Activated B cell treated with CpG ODN at 0.5 μM for 24 hours (primary cell): Measurements from ENCODE around the gene TPT1. TPM values are rescaled to one million over a fixed set of nuclear protein-coding genes. Genes with fewer than 3 reads are reported as not detected.
"Not testable (repeated sequence)": the region's sequence is repeated elsewhere in the genome, so short reads cannot be mapped to it uniquely, and the experiment has no call there.

Source experiments
- ATAC-seq: fragments of 200-7000 bp; cut with Tn5 transposase; one replicate; pipeline ENCODE4 v1.10.0; 2021; ENCODE audit warnings: low read depth, mild to moderate bottlenecking, moderate library complexity
- CTCF ChIA-PET: fragments of 350-600 bp; sonication (Branson Sonifier 250); formaldehyde crosslinking; loops from one replicate; lab custom pipeline; 2021; ENCODE audit warnings: antibody characterized with exemption; lab: Charles Lee
- POLR2A ChIA-PET: fragments of 350-600 bp; sonication (Branson Sonifier 250); formaldehyde crosslinking; loops from one replicate; lab custom pipeline; 2021; ENCODE audit warnings: antibody characterized with exemption; lab: Charles Lee
- DNase-seq: peaks from one replicate; pipeline ENCODE4 v3.0.0; 2022
- H3K27ac Mint-ChIP-seq: one replicate; pipeline ENCODE4 v1.8.0; 2020; ENCODE audit warnings: mixed read lengths
- H3K27me3 Mint-ChIP-seq: one replicate; pipeline ENCODE4 v1.8.0; 2021; ENCODE audit warnings: mixed read lengths
- H3K36me3 Mint-ChIP-seq: one replicate; pipeline ENCODE4 v1.8.0; 2021; ENCODE audit warnings: low read depth, mixed read lengths
- H3K4me1 Mint-ChIP-seq: one replicate; pipeline ENCODE4 v1.8.0; 2021; ENCODE audit warnings: mixed read lengths
- H3K4me3 Mint-ChIP-seq: one replicate; pipeline ENCODE4 v1.8.0; 2020; ENCODE audit warnings: mild to moderate bottlenecking, mixed read lengths
- H3K9me3 Mint-ChIP-seq: one replicate; pipeline ENCODE4 v1.8.0; 2020; ENCODE audit warnings: mixed read lengths
- intact Hi-C: fragments of 100-400 bp; cut with micrococcal nuclease; formaldehyde crosslinking; loops from one replicate; pipeline ENCODE4 v1.15.1; 2024
- total RNA-seq: library from RNA; stranded (reverse); gene quantifications from 2 replicates; pipeline ENCODE4 v1.2.3, GENCODE V29; 2022
- TF ChIP-seq, protein P1 (sequence below): fragments of 200-600 bp; IDR thresholded peaks from one replicate; pipeline ENCODE4 v1.8.0; 2022; ENCODE audit warnings: antibody characterized with exemption, mild to moderate bottlenecking

TPT1 gene
- total RNA-seq, 1 donor from 2014 or later, result 3,880 TPM

DNA sequence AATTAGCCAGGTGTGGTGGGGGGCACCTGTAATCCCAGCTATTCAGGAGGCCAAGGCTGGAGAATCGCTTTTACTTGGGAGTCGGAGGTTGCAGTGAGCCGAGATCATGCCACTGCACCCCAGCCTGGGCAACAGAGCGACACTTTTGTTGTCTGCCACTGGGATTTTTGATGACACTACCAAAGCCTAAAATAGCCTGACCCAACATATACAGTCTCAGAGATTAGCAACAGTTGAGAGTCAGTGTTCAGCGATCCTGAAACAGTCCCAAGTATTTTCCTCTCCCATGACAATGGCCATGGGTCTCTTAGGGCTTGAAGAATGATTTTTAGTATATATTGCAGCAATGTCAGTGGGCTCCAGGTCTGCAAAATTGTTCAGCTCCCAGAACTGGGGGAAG, 44.3 kb upstream of the TPT1 start:
- CTCF ChIA-PET, result interaction anchor here (1.8 kb wide), 1 partner anchor 8 kb away, joined by 8 read pairs; no protein-coding TSS in a partner anchor
- no peak for ATAC-seq
- H3K27me3 Mint-ChIP-seq, result no peaks in the 10 kb centered on the region

DNA sequence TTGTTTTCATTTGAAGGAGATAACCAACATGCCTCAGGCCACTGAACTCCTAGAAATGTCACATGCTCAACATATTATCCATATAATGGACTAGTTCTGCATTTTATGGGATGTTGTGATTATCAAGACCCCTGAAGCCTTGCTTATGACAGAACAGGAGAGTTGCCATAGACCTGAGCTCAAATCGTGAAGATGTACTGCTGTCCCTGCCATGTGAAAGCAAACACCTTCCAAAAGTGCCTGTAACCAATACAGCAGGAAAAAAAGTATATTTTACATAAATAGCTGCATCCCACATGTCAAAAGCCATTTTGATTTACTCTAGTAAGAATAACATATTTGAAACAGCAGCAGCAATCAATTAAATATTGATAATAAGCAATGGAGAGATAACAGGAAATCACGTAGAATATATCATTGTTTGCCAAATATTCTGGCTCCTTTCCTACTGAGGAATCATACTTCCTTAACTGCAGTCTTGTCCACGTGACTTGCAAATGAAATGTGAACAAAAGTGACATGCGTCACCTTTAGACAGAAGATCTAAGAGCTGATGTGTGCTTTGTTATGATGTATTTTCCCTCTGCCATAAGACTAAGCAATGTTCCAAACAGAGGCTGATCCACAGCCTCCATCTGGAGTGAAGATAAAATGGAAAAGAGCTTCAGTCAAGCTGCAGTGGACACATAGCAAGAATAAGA, 43.6 kb upstream of the TPT1 start:
- Mint-ChIP-seq H3K4me3 (no peak overlapping the region), H3K27me3 (no peaks in the 10 kb centered on the region), H3K36me3 (peaks cover 23% of the 10 kb centered on the region), H3K27ac (no peak overlapping the region), H3K9me3 (no peaks in the 10 kb centered on the region), H3K4me1 (no peaks in the 10 kb centered on the region)
- DNase-seq, result no peak
- ChIA-PET CTCF (interaction anchor here (1.8 kb wide), 1 partner anchor 9 kb away, joined by 8 read pairs; no protein-coding TSS in a partner anchor), POLR2A (no interaction called here)
- intact Hi-C loops, result no loop called here
- TF ChIP-seq, protein P1, sequence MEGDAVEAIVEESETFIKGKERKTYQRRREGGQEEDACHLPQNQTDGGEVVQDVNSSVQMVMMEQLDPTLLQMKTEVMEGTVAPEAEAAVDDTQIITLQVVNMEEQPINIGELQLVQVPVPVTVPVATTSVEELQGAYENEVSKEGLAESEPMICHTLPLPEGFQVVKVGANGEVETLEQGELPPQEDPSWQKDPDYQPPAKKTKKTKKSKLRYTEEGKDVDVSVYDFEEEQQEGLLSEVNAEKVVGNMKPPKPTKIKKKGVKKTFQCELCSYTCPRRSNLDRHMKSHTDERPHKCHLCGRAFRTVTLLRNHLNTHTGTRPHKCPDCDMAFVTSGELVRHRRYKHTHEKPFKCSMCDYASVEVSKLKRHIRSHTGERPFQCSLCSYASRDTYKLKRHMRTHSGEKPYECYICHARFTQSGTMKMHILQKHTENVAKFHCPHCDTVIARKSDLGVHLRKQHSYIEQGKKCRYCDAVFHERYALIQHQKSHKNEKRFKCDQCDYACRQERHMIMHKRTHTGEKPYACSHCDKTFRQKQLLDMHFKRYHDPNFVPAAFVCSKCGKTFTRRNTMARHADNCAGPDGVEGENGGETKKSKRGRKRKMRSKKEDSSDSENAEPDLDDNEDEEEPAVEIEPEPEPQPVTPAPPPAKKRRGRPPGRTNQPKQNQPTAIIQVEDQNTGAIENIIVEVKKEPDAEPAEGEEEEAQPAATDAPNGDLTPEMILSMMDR, result no peak
- no peak for ATAC-seq

More for the DNA sequence above, 44.3 kb upstream of the TPT1 start:
- POLR2A ChIA-PET, result no interaction called here
- no peak overlapping the region for H3K27ac Mint-ChIP-seq
- no peaks in the 10 kb centered on the region for H3K4me1 Mint-ChIP-seq
- TF ChIP-seq, protein P1, result no peak
- no peaks in the 10 kb centered on the region for H3K9me3 Mint-ChIP-seq
- H3K4me3 Mint-ChIP-seq, result no peak overlapping the region
- no peak for DNase-seq
- intact Hi-C loops, result no loop called here
- peaks cover 24% of the 10 kb centered on the region for H3K36me3 Mint-ChIP-seq

DNA sequence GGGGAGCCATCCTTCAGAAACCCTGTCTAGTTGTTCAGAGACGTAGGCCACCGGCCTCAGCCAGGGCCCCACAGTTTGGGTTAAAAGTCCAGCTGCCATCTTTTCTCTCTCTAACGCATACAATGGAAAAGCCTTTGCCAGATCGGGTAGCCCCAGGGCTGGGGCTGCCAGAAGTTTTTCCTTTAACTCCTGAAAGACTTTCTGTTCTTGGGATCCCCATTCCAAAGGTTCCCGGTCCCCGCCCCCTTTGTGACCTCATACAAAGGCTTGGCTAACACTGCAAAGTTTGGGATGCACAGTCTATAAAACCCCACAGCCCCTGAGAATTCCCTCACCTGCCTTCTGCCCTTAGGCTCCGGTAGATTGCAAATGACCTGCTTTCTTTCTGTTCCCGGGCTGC, 41.8 kb upstream of the TPT1 start:
- H3K9me3 Mint-ChIP-seq, H3K4me3 Mint-ChIP-seq, intact Hi-C loops, H3K27ac Mint-ChIP-seq, POLR2A ChIA-PET, H3K27me3 Mint-ChIP-seq, DNase-seq, CTCF ChIA-PET, ATAC-seq, H3K4me1 Mint-ChIP-seq: not testable (repeated sequence)
- H3K36me3 Mint-ChIP-seq, result peaks cover 22% of the 10 kb centered on the region

DNA sequence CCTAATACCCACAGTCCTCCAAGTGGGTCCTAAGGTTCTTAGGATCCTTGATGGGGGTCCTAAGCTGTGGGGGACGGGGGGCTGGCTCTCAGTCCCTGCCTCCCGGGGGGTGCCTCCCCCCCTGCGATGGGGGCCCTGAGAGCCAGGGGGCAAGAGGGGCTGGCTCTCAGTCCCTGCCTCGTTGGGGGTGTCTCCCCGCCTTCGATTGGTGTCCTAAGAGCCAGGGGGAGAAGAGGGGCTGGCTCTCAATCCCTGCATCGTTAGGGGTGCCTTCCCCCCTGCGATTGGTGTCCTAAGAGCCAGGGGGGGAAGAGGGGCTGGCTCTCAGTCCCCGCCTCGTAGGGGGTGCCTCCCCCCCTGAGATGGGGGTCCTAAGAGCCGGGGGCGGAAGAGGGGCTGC, 40.2 kb upstream of the TPT1 start:
- no peaks in the 10 kb centered on the region for H3K27me3 Mint-ChIP-seq

DNA sequence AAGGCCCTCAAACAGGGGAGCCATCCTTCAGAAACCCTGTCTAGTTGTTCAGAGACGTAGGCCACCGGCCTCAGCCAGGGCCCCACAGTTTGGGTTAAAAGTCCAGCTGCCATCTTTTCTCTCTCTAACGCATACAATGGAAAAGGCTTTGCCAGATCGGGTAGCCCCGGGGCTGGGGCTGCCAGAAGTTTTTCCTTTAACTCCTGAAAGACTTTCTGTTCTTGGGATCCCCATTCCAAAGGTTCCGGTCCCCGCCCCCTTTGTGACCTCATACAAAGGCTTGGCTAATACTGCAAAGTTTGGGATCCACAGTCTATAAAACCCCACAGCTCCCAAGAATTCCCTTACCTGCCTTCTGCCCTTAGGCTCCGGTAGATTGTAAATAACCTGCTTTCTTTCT, 39.7 kb upstream of the TPT1 start:
- POLR2A ChIA-PET, H3K9me3 Mint-ChIP-seq, H3K4me3 Mint-ChIP-seq, CTCF ChIA-PET, DNase-seq, H3K4me1 Mint-ChIP-seq, H3K27ac Mint-ChIP-seq, intact Hi-C loops, H3K27me3 Mint-ChIP-seq, ATAC-seq: not testable (repeated sequence)
- H3K36me3 Mint-ChIP-seq, result peaks cover 14% of the 10 kb centered on the region

More for the DNA sequence above, 40.2 kb upstream of the TPT1 start:
- Mint-ChIP-seq H3K9me3 (no peaks in the 10 kb centered on the region), H3K27ac (no peak overlapping the region), H3K4me3 (no peak overlapping the region), H3K36me3 (peaks cover 14% of the 10 kb centered on the region), H3K4me1 (no peaks in the 10 kb centered on the region)
- no peak for ATAC-seq
- intact Hi-C loops, result no loop called here
- no peak for DNase-seq
- TF ChIP-seq, protein P1, result no peak
- CTCF ChIA-PET, result no interaction called here
- POLR2A ChIA-PET, result no interaction called here

DNA sequence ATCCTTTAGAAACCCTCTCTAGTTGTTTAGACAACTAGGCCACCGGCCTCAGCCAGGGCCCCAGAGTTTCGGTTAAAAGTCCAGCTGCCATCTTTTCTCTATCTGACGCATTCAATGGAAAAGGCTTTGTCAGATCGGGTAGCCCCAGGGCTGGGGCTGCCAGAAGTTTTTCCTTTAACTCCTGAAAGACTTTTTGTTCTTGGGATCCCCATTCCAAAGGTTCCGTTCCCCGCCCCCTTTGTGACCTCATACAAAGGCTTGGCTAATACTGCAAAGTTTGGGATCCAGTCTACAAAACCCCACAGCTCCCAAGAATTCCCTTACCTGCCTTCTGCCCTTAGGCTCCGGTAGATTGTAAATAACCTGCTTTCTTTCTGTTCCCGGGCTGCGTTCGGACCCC, 38.5 kb upstream of the TPT1 start:
- POLR2A ChIA-PET, H3K4me3 Mint-ChIP-seq, H3K9me3 Mint-ChIP-seq, H3K27ac Mint-ChIP-seq, CTCF ChIA-PET, H3K27me3 Mint-ChIP-seq, ATAC-seq, DNase-seq, H3K4me1 Mint-ChIP-seq, intact Hi-C loops, H3K36me3 Mint-ChIP-seq: not testable (repeated sequence)

DNA sequence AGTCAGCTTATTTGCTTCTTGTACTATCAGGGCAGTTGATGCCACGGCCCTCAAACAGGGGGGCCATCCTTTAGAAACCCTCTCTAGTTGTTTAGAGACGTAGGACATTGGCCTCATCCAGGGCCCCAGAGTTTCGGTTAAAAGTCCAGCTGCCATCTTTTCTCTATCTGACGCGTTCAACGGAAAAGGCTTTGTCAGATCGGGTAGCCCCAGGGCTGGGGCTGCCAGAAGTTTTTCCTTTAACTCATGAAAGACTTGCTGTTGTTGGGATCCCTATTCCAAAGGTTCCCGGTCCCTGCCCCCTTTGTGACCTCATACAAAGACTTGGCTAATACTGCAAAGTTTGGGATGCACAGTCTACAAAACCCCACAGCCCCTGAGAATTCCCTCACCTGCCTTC, 37.8 kb upstream of the TPT1 start:
- H3K4me1 Mint-ChIP-seq, DNase-seq, H3K4me3 Mint-ChIP-seq, H3K9me3 Mint-ChIP-seq, H3K27me3 Mint-ChIP-seq, CTCF ChIA-PET, ATAC-seq, H3K36me3 Mint-ChIP-seq, POLR2A ChIA-PET, H3K27ac Mint-ChIP-seq, intact Hi-C loops: not testable (repeated sequence)

DNA sequence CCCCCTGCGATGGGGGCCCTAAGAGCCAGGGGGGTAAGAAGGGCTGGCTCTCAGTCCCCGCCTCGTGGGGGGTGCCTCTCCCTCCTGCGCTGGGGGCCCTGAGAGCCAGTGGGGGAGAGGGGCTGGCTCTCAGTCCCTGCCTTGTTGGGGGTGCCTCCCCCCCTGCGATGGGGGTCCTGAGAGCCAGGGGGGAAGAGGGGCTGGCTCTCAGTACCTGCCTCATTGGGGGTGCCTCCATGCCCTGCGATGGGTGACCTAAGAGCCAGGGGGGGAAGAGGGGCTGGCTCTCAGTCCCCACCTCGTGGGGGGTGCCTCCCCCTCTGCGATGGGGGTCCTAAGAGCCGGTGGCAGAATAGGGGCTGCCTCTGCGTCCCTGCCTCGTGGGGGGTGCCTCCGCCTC, 36.3 kb upstream of the TPT1 start:
- CTCF ChIA-PET, H3K27ac Mint-ChIP-seq, ATAC-seq, DNase-seq, H3K4me1 Mint-ChIP-seq, H3K36me3 Mint-ChIP-seq, H3K9me3 Mint-ChIP-seq, H3K27me3 Mint-ChIP-seq, H3K4me3 Mint-ChIP-seq, intact Hi-C loops: not testable (repeated sequence)
- POLR2A ChIA-PET, result interaction anchor here (0.6 kb wide), 1 partner anchor 35 kb away, joined by 4 read pairs; no protein-coding TSS in a partner anchor

DNA sequence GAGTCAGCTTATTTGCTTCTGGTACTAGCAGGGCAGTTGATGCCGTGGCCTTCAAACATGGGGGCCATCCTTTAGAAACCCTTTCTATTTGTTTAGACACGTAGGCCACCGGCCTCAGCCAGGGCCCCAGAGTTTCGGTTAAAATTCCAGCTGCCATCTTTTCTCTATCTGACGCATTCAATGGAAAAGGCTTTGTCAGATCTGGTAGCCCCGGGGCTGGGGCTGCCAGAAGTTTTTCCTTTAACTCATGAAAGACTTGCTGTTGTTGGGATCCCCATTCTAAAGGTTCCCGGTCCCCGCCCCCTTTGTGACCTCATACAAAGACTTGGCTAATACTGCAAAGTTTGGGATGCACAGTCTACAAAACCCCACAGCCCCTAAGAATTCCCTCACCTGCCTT, 35.7 kb upstream of the TPT1 start:
- DNase-seq, H3K27me3 Mint-ChIP-seq, H3K4me1 Mint-ChIP-seq, CTCF ChIA-PET, POLR2A ChIA-PET, H3K4me3 Mint-ChIP-seq, H3K27ac Mint-ChIP-seq, H3K9me3 Mint-ChIP-seq, ATAC-seq, H3K36me3 Mint-ChIP-seq, intact Hi-C loops: not testable (repeated sequence)
